Measurements from ENCODE around the gene NTNG2.

DNA sequence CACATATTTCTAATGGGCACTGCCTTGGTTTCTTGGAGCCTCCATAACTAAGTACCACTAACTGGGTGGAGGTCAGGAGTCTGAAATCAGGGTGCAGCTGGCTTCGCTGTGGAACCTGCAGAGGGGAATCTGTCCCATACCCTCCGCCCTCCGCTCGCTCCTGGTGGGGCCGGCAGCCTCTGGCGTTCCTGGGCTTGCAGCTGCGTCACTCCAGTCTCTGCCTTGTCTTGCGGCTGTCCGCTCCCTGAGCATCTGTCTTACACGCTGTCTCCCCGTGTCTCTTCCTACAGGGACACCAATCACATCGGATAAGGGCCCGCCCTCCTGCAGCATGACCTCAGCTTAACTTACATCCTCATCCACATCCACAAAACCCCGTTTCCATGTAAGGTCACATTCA, 45.4 kb downstream of the NTNG2 start:
- TF ChIP-seq, protein P1, sequence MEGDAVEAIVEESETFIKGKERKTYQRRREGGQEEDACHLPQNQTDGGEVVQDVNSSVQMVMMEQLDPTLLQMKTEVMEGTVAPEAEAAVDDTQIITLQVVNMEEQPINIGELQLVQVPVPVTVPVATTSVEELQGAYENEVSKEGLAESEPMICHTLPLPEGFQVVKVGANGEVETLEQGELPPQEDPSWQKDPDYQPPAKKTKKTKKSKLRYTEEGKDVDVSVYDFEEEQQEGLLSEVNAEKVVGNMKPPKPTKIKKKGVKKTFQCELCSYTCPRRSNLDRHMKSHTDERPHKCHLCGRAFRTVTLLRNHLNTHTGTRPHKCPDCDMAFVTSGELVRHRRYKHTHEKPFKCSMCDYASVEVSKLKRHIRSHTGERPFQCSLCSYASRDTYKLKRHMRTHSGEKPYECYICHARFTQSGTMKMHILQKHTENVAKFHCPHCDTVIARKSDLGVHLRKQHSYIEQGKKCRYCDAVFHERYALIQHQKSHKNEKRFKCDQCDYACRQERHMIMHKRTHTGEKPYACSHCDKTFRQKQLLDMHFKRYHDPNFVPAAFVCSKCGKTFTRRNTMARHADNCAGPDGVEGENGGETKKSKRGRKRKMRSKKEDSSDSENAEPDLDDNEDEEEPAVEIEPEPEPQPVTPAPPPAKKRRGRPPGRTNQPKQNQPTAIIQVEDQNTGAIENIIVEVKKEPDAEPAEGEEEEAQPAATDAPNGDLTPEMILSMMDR (IDR thresholded peaks at IDR 0.05) = no peak
- TF ChIP-seq POLR2A (IDR thresholded peaks at IDR 0.05) = no peak

All from body of pancreas (tissue), 4 donors.